NCI-H526 treated with DMSO at 0.1 percent for 48 hours (cell line): ENCODE data around the gene PACRG.
"Not testable (repeated sequence)": the region's sequence is repeated elsewhere in the genome, so short reads cannot be mapped to it uniquely, and the experiment has no call there.

Experiments used
- DNase-seq: peaks from one replicate; lab custom pipeline; 2025; lab: John Stamatoyannopoulos, UW

Gene PACRG

DNA sequence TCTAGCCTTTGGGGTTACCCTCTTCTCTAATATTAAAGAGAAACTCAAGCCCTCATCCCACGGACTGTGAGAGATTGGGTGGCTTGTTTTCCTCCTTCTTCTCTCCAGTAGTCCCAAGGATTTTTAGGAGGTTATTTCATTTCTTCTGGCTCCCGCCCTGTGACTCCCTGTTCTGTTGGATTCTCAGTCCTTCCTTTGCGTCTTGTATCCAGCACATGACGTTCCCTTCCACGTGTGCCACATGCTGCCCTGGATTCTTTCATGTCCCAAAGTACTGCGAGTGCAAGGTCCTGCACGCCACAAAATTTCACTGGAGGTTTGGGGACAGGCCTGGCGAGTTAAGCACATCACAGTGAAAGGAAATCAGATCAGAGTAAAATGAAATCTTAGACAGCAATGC, 213.4 kb downstream of the PACRG start:
- no peak for DNase-seq

DNA sequence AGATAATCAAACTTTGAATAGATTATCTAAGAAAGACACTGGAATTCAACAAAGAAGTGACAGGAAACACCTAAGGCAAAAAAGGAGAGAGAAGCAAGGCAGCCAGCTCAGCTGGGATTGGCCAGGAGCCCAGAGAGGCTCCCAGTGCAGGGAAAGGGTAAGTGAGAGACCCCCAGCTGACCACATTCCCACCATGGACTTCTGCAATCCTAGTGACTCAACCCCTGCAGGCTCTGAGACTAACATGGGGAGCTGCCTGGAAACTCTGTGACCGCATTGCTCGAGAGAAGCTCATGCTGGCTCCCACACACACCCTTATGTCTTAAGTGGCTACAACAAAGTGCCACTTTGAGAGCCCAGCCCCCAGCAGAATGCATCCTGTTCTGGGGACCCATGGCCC, 215.1 kb downstream of the PACRG start:
- no peak for DNase-seq

DNA sequence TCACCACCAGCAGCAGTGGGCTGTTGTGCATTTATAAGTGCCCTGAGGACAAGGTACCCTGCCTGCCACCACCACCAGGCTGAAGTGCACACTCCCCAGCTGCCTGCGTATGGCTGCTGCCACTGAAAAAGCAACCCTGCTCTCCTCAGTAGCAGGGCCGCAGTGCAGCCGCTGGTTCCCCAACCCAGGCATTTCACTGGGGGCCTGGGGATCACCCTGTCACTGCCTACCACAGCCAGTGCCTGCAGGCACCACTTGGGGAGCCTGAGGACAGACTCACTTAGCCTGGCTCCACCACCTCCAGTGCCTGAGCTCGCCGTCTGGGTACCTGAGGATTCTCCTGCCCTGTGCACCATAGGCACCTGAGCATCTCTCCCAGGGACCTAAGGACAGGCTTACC, 215.6 kb downstream of the PACRG start:
- no peak for DNase-seq

DNA sequence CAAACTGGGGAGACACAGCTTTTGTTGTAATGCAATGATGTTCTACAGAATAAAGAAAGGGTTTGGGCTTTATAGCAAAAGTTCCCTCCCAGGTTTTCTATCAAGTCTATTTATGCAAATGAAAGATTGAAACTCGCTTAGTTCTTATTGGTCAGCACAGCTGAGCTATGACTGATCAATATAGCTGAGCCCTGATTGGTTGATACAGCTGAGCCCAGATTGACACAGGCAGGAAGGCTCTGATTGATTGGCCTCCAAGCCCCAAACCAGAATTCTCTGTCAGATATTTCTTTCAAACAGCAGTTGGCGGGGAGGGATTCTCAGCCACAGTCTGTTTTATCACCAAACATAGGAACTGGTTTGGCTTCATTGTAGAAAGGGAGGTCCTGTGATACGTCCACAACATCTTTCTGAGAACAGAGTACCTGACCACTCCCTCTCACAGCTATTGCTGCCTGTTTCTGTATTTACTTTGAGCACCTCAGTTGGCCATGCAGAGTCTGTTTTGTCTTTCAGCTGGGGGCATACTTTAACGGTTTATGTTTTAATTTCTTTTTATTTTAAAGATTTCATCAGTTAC, 223.5 kb downstream of the PACRG start:
- no peak for DNase-seq

DNA sequence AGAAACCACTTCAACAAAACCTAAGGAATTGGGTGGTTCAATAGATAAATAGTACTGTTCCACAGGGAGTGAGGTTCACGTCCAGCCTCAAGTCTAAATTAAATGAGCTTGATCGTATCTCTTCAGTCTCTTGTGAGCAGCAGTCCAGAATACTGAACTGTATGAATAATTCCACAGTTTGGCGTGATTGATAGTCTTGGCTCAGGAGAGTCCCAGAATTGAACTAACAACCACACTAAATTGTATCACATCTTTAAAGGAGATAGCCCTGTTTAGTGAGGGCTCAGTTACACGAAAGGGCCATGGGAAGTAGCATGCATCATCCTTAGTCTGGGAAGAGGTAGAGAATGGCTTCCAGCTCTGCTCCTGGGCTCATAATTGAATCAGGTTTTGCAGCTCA, 224.6 kb downstream of the PACRG start:
- DNase-seq: no peak

DNA sequence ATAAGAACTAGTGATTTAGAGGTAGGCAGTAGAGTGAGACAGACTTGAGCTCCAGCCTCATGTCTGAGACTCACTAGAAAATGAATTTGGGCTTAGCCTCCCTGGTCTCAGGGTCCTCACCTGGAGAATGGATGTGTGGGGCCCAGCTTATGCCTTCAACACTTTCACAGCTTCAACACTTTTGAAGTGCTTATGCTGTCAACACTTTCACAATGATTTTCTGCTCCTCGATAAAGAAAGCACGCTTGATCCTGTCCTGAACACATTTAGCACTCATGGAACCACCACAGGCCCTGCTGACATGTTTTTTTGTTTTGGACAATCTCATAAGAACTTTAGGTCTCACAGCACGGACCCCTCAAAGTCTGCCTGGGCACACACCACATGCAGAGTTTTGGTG, 229.3 kb downstream of the PACRG start:
- no peak for DNase-seq

DNA sequence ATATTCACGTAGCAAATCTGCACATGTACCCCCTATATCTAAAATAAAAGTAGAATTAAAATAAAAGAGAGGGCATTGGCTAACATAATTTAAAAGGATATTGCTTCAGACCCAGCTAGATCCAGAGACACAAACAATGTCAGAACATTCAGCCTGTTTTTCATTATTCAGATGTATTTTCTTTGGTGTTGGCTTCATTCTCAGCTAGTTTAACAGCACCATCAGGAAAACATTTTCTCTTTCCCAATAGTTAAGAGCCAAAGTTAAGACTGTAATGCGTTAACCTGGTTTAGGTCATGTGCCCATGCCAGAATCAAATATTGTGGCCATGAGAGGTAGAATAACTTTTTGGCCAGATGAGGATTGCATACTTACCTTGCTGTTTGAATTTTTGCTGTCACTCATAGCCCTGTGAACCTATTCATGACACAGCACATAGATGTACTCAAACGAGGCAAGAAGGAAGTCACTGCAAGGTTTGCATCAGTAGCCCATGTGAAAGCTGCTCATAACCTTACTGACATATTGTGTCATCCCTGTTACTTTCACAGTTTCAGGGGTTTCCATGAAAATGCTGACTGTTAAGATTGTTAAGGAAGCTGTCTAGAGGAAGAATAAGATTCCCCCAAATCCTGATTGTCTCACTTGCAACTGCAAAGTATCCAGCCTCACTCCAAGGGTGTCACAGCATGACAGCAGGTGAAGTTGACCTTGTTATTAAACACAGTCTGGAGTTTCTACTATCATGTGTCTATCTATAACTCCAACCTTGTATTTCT, 233.1 kb downstream of the PACRG start:
- DNase-seq: no peak

DNA sequence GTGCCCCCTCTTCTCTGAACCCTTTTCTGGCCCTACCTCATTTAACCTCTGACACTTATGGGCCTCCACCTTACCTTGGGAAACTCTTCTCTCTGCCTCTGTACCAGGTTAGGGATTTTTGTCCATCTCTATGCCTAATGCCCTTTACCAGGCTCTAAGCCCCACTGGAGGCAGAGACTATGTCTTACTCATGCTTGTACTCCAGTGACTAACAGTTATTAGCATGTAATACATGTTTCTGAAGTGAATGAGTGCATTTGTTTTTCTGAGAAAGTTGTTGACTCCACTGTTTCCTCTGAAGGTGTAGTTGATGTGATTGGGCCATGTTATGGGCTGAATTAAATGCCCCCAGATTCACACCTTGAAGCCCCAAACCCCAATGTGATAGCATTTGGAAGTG, 234.3 kb downstream of the PACRG start:
- DNase-seq: no peak

DNA sequence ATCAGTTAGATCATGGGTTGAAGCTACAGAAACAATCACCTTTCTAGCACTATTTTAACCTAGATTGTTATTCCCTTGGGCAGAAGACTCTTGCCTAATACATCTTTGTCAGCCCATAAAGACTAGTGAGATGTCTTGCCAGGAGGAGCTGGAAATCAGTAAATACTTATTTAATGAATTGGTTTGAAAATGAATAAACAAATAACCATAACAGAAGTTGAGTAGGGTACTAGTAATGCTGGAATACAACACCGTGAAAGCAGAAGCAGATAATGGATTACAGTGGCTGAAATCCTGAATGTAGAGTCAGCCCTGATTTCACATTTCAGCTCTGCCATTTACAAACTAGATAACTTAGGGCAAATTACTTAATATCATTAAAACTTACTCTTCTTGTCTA, 236.1 kb downstream of the PACRG start:
- DNase-seq: no peak

DNA sequence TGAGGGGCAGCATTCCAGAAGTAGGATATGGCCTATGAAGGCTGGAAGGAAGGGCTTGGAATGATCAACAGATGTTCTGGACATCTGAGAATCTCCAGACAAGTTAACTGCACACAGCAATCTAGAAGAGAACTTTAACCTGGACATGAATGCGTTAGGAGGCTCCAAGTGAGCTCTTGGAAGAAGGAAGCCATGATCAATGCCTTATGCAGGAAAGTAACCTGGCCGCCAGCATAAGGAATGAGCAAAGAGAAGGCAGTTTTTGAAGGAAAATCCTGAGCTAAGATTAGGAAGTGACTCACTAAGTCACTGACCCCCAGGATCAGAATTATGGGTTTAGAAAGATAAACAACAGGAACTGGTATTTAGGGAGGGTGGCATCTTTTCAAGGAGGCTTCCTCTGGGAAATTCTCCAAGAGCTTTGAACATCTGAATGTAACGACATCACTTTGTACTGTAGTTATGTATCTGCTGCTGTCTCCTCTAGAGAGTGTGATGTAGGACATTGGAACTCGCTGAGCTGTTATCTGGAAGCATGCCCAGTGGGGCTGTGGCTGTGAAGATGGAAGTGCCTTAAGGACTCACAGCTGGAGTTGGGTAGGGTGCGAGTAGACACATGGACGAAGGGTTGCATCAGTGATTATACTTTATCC, 236.8 kb downstream of the PACRG start:
- no peak for DNase-seq

DNA sequence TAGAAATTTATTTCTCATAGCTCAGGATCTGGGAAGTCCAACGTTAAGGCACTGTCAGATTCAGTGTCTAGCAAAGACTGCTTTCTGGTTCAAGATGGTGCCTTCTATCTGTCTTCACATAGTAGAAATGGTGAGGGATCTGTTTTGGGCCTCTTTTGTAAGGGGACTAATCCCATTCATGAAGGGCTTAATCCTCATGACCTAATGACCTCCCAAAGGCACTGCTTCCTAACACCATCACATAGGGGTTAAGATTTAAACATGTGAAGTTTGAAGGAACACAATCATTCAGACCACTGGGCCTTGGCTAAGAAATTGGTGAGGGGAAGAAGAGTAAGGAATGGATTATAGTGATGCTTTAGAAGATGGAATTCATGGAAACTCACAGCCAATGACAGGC, 237.6 kb downstream of the PACRG start:
- no peak for DNase-seq

DNA sequence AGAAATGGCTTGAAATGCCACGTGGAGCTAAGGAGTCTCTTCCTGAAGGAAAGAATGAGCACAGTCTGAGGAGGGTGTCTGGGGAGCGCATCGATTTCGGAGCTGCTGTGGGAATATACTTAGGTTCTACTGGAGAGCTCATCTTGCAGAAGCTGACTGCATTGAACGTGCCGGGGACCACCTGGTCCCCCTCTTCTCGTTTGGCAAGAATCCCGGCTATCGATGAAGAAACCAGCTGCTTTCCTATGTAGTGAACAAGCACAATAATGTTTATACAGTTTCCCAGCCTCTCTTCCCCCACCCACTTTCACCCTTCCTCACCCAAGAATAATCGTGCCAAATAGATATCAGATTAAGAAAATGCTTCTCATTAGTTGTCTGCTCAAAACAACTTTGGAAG, 242.5 kb downstream of the PACRG start:
- no peak for DNase-seq

DNA sequence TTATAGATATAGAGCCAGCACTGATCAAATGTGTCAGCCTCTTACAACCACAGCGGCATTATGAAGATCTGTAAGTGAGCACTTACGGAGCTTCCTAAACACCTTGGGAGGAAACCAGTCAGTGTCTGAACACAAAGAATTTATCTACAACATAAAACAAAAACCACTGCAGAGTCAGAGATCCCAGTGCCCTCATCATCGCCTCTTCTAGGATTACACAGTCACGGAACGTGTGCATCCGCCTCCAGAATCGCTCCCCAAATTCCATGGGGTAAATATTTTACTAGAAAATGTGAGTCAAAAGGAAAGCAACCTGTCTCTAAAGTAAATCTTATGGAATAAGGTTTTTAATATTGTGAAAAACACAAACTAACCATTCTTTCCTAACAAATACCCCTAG, 243.6 kb downstream of the PACRG start:
- no peak for DNase-seq

DNA sequence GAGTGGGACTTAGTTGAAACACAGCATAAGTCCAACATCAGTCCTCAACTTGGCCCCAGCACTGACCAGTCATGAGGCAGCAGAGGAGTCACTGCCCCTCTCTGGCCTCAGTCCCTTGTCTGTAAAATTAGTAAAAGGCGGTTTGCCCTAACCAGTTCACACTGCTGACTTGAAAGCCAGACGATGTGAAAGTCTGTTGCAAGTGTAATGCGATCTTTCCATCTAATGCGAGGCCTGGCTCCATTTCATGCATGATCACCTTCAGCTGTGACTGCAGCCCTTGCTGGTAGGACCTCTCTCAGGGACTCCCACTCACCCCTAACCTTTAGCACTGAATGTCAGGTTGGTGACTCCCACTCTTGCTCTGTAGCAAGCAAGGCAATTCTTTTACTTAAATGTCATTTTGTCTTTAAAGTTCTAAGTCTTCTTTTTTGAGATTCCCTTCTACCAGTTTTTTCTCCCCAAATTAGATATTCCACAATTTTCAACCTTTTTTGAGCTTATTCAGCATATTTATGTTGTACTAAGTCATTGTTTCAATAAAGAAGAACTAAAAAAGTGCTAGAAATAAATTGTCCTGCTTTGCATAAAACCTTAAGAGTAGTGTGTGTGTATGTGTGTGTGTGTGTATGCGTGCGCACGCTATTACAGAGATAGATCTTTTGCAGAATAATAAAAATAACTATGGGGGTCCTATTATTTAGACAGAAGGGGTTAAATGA, 245.5 kb downstream of the PACRG start:
- DNase-seq: peak; percentile 22

DNA sequence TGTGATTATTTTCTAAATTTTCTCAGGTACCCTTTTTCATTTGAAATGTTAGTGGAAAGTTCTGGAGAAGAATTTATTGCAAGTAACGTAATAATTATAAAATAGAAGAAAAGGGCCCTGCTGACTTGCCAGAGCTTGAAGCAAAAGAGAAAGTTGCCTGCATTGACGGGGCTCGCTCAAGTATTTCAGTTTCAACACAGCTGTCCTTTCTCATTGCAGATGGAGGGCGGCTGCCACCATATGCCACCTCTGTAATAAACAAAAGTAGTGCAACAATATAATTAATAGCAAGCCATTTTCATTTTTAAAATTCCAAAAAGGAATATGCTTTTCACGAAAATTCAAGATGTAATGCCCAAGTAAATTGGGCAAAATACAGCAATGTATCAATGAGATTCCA, 246.2 kb downstream of the PACRG start:
- no peak for DNase-seq

DNA sequence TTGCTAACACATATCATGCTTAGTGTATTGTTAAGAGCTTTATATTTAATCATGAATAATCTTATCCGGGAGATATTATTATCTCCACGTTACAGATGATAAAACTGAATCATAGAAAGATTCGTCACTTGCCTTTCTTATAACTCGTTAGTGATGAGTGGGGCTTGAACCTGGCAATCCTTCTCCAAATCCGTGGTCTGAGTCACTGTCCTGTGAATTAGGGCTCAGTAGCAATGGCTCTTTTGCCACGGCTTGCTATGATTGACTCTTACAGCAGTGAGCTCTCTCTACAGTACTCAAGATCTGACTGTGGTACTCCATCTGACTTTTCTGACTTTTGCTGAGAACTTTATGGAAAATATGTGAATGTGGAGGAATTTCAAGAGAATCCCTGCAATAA, 246.9 kb downstream of the PACRG start:
- DNase-seq: no peak

DNA sequence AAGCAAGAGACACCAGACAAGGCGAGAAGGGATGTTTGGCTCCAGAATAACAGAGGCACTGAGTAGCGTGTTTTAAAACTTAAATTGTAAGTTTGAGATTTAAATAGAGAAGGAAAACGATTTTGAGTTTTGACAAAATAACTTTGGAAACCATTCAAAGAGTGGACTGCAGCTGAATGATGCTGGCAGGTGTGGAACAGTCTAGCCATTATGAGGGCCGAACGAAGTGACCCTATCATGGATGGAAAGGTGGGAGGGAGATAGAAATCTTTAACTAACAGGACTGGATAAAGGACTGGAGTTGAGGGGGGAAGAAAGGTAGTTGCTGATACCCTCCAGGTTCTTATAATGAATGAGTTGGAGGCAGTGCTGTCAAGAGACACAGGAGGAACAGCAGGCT, 248.4 kb downstream of the PACRG start:
- DNase-seq: no peak

DNA sequence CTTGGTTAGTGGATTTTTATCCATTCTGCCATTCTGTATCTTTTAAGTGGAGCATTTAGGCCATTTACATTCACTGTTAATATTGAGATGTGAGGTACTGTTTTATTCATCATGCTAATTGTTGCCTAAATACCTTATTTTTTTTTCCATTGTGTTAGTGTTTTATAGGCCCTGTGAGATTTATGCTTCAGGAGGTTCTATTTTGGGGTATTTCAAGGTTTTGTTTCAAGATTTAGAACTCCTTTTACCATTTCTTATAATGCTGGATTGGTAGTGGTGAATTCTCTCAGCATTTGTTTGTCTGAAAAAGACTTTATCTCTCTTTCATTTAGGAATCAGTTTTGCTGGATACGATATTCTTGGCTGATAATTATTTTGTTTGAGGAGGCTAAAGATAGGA, 255.5 kb downstream of the PACRG start:
- not testable (repeated sequence) for DNase-seq

DNA sequence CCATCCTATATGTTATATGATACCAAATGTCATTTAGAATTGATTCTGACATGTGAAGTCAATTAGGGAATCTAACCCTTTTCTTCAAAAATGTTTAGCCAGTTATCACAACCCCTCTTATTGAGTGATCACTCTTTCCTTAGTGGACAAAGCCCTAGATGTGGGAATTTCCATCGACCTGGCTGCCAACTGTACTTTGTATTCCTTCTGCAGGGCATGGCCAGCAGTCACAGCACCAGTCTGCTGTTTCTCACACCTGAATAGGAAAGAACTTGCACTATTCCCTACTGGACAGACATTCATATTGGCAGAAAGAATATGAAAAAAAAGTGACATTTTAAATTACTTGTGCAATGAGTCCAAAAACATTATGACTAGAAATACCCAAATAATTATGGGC, 271.0 kb downstream of the PACRG start:
- no peak for DNase-seq

DNA sequence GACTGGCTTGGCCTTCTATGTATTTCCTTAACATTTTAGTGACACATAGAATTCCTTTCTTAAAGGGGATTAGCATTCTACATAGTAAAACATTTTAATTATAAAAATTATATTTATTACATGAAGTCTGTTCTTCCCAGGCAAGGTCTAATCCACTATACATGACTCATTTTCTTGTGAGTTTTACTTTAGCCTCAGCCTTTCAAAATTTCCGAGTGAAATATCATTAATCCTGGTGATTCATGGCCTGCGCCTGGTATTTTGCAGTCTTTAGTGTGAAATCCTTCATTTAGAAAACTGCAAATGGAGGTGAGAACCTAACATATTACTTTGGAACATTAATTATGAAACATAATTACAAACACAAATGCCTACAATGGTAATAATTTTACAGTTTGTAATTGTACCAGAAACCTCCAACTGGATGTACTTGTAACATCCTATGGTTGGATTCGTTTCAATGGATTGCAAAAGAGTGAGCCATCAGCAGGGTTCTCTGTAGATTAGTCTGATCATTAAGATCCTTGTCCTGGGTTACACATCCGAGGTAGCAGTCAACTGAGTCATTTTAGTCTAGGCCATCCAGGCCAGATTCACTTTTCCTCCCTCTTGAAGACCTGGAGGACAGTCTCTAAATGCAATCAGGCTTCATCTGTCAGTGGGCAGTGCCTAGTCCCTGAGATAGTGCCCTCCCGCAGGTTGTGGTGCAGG, 272.0 kb downstream of the PACRG start:
- no peak for DNase-seq

DNA sequence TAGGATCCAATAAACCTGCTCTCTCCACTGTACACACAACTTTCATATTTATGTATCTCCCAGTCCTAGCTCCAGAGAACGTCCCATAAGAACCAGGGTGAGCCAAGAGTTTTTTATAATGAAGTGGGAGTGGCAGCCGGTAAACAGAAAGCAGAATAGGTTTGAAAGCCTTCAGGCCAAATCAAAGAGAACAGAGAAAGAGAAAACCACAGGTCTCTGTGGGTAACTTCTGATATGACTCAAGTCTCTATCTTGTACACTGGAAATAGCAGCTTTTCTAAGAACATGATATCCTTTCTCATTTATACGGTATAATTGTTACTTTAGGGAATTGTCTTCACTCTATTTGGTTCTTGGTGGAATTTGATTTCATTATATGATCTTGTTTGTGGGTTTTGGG, 273.6 kb downstream of the PACRG start:
- no peak for DNase-seq

DNA sequence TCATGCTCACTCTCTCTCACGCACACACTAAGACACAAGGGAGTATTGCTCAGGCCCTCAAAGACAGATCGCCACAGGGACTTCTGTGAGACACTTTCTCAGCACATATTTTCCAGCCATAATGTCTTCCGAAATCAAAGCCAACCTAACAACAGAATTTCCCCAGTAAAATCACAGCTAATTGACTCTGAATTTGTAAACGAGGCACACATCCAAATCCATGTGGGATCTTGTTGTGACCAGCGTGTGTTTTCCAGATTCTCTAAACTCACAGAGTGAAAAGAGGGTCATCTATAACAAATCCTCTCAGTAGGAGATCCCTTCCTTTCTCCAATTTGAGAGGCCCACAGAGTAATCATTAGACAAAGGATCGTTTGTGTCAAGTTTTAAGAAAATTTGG, 280.4 kb downstream of the PACRG start:
- no peak for DNase-seq
